Measurements from ENCODE around the gene TOMM20L. TPM values are rescaled to one million over a fixed set of nuclear protein-coding genes. Genes with fewer than 3 reads are reported as not detected.

TOMM20L gene
- total RNA-seq, 1 experiment from 2014 or later = not detected

DNA sequence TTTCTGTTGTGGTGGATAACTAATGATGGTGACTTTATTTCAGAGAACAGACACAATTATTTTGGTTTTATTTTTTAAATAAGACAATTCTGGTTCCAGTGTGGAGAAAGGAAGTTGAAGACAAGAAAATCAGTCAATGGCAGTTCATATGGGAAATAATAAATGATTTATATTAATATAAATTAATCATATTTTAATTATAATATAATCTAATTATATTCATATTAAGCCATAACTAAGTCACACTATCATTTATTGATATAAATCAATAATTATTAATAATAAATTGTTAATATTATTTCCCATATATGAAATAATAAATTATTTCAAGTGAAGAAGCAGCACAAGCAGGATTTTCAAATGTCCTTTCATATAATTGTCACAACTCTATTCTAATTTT lies 2.8 kb downstream of the TOMM20L start:
- Histone ChIP-seq H3K4me1 (ENCODE audit: control insufficient read depth, insufficient read depth, low read length) (peaks cover 2% of the 10 kb centered on the region; the same call in 1 of the 2 replicates), H3K27ac (ENCODE audit: low read length) (no peak overlapping the region), H3K27me3 (ENCODE audit: control insufficient read depth, insufficient read depth, low read length) (no peaks in the 10 kb centered on the region), H3K9me3 (ENCODE audit: control insufficient read depth, insufficient read depth, low read depth, low read length) (no peaks in the 10 kb centered on the region), H3K36me3 (ENCODE audit: control insufficient read depth, insufficient read depth, low read length) (no peaks in the 10 kb centered on the region), H3K4me3 (ENCODE audit: low read depth in 2 of 2, low read length in 2 of 2) (no peak overlapping the region)
- POLR2A ChIA-PET = no interaction called here
- CTCF ChIA-PET = no interaction called here
- DNase-seq (ENCODE audit: low read depth, low spot score) (no peak), ATAC-seq (no peak)
- TF ChIP-seq, protein P1, sequence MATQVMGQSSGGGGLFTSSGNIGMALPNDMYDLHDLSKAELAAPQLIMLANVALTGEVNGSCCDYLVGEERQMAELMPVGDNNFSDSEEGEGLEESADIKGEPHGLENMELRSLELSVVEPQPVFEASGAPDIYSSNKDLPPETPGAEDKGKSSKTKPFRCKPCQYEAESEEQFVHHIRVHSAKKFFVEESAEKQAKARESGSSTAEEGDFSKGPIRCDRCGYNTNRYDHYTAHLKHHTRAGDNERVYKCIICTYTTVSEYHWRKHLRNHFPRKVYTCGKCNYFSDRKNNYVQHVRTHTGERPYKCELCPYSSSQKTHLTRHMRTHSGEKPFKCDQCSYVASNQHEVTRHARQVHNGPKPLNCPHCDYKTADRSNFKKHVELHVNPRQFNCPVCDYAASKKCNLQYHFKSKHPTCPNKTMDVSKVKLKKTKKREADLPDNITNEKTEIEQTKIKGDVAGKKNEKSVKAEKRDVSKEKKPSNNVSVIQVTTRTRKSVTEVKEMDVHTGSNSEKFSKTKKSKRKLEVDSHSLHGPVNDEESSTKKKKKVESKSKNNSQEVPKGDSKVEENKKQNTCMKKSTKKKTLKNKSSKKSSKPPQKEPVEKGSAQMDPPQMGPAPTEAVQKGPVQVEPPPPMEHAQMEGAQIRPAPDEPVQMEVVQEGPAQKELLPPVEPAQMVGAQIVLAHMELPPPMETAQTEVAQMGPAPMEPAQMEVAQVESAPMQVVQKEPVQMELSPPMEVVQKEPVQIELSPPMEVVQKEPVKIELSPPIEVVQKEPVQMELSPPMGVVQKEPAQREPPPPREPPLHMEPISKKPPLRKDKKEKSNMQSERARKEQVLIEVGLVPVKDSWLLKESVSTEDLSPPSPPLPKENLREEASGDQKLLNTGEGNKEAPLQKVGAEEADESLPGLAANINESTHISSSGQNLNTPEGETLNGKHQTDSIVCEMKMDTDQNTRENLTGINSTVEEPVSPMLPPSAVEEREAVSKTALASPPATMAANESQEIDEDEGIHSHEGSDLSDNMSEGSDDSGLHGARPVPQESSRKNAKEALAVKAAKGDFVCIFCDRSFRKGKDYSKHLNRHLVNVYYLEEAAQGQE (IDR thresholded peaks at IDR 0.05; ENCODE audit: insufficient read depth in 1 of 2, low read depth in 2 of 2, low read length in 1 of 2) = no peak
- TF ChIP-seq TCF7L2 (IDR thresholded peaks at IDR 0.05; ENCODE audit: low read depth, low read length) (no peak), SIN3A (IDR thresholded peaks at IDR 0.05; ENCODE audit: borderline replicate concordance, insufficient read depth, low read depth, low read length) (no peak), POLR2AphosphoS5 (IDR thresholded peaks at IDR 0.05; ENCODE audit: low read depth, low read length) (no peak)
- TF ChIP-seq, protein P2, sequence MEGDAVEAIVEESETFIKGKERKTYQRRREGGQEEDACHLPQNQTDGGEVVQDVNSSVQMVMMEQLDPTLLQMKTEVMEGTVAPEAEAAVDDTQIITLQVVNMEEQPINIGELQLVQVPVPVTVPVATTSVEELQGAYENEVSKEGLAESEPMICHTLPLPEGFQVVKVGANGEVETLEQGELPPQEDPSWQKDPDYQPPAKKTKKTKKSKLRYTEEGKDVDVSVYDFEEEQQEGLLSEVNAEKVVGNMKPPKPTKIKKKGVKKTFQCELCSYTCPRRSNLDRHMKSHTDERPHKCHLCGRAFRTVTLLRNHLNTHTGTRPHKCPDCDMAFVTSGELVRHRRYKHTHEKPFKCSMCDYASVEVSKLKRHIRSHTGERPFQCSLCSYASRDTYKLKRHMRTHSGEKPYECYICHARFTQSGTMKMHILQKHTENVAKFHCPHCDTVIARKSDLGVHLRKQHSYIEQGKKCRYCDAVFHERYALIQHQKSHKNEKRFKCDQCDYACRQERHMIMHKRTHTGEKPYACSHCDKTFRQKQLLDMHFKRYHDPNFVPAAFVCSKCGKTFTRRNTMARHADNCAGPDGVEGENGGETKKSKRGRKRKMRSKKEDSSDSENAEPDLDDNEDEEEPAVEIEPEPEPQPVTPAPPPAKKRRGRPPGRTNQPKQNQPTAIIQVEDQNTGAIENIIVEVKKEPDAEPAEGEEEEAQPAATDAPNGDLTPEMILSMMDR (IDR thresholded peaks at IDR 0.05) = no peak
- no TSS peak for BruUV-seq (replicated peaks)
- intact Hi-C loops (cut with micrococcal nuclease; ENCODE audit: unreplicated experiment) (no loop called here), in situ Hi-C loops (cut with HindIII; ENCODE audit: low pct_unique_long_range_greater_than_20kb, low sequenced_read_pairs) (no loop called here)

DNA sequence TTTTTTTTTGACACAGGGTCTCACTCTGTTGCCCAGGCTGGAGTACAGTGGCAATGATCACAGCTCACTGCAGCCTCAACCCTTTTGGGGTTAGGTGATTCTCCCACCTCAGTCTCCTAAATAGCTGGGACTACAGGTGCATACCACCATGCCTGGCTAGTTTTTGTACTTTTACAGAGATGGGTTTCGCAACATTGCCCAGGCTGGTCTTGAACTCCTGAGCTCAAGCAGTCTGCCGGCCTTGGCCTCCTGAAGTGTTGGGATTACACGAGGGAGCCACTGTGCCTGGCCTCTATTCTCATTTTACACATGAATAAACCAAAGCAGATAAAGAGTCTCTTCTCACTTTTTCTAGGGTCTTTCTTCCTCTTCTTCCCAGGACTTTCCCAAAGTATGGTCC lies 3.2 kb downstream of the TOMM20L start:
- Histone ChIP-seq H3K36me3 (ENCODE audit: control insufficient read depth, insufficient read depth, low read length) (no peaks in the 10 kb centered on the region), H3K27me3 (ENCODE audit: control insufficient read depth, insufficient read depth, low read length) (no peaks in the 10 kb centered on the region), H3K4me3 (ENCODE audit: low read depth in 2 of 2, low read length in 2 of 2) (no peak overlapping the region), H3K27ac (ENCODE audit: low read length) (no peak overlapping the region), H3K4me1 (ENCODE audit: control insufficient read depth, insufficient read depth, low read length) (peaks cover 2% of the 10 kb centered on the region; the same call in 1 of the 2 replicates), H3K9me3 (ENCODE audit: control insufficient read depth, insufficient read depth, low read depth, low read length) (no peaks in the 10 kb centered on the region)
- DNase-seq (ENCODE audit: low read depth, low spot score) = no peak
- intact Hi-C loops (cut with micrococcal nuclease; ENCODE audit: unreplicated experiment) = no loop called here
- in situ Hi-C loops (cut with HindIII; ENCODE audit: low pct_unique_long_range_greater_than_20kb, low sequenced_read_pairs) = no loop called here
- no peak for ATAC-seq
- ChIA-PET POLR2A (no interaction called here), CTCF (no interaction called here)
- no TSS peak for BruUV-seq (replicated peaks)
- TF ChIP-seq POLR2AphosphoS5 (IDR thresholded peaks at IDR 0.05; ENCODE audit: low read depth, low read length) (no peak), TCF7L2 (IDR thresholded peaks at IDR 0.05; ENCODE audit: low read depth, low read length) (no peak), SIN3A (IDR thresholded peaks at IDR 0.05; ENCODE audit: borderline replicate concordance, insufficient read depth, low read depth, low read length) (no peak)
- TF ChIP-seq, protein P1 (IDR thresholded peaks at IDR 0.05; ENCODE audit: insufficient read depth in 1 of 2, low read depth in 2 of 2, low read length in 1 of 2) = no peak
- TF ChIP-seq, protein P2 (IDR thresholded peaks at IDR 0.05) = no peak
